ENCODE measurements around the gene GPR37. TPM values are rescaled to one million over a fixed set of nuclear protein-coding genes. Genes with fewer than 3 reads are reported as not detected.

The GPR37 gene
- total RNA-seq, 6 experiments from 2014 or later: 8.9 to 16.0 (median 14.3) TPM

GRCh38 chr7:124700655-124701054, 64.9 kb downstream of the GPR37 start:
- Histone ChIP-seq H3K27ac (no peak overlapping the region), H3K4me1 (no peaks in the 10 kb centered on the region), H3K27me3 (no peaks in the 10 kb centered on the region), H3K36me3 (no peaks in the 10 kb centered on the region), H3K4me3 (no peak overlapping the region), H3K9me3 (no peaks in the 10 kb centered on the region)
- intact Hi-C loops (cut with DNase I): no loop called here
- ATAC-seq (no peak), DNase-seq (no peak)
- 68% methylated on average over 3 of the region's 3 CpGs for WGBS (ENCODE audit: insufficient coverage, low coverage, low lambda C conversion rate, missing lambda C conversion rate)
- no peak for TF ChIP-seq POLR2A (IDR thresholded peaks at IDR 0.05)
- TF ChIP-seq, protein P1, sequence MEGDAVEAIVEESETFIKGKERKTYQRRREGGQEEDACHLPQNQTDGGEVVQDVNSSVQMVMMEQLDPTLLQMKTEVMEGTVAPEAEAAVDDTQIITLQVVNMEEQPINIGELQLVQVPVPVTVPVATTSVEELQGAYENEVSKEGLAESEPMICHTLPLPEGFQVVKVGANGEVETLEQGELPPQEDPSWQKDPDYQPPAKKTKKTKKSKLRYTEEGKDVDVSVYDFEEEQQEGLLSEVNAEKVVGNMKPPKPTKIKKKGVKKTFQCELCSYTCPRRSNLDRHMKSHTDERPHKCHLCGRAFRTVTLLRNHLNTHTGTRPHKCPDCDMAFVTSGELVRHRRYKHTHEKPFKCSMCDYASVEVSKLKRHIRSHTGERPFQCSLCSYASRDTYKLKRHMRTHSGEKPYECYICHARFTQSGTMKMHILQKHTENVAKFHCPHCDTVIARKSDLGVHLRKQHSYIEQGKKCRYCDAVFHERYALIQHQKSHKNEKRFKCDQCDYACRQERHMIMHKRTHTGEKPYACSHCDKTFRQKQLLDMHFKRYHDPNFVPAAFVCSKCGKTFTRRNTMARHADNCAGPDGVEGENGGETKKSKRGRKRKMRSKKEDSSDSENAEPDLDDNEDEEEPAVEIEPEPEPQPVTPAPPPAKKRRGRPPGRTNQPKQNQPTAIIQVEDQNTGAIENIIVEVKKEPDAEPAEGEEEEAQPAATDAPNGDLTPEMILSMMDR (IDR thresholded peaks at IDR 0.05): no peak

- no peaks in the 10 kb centered on the region for H3K4me1 ChIP-seq
- H3K36me3 ChIP-seq: no peaks in the 10 kb centered on the region
- DNase-seq (no peak), ATAC-seq (no peak)
- WGBS (ENCODE audit: insufficient coverage, low coverage, low lambda C conversion rate, missing lambda C conversion rate): 86% methylated on average over 3 of the region's 3 CpGs
- H3K4me3 ChIP-seq: no peak overlapping the region
- no peak for TF ChIP-seq POLR2A (IDR thresholded peaks at IDR 0.05)
- intact Hi-C loops (cut with DNase I): no loop called here
- no peak overlapping the region for H3K27ac ChIP-seq
- H3K9me3 ChIP-seq: no peaks in the 10 kb centered on the region
- H3K27me3 ChIP-seq: no peaks in the 10 kb centered on the region
Observed at GRCh38 chr7:124698964-124699363, 66.6 kb downstream of the GPR37 start.

DNA sequence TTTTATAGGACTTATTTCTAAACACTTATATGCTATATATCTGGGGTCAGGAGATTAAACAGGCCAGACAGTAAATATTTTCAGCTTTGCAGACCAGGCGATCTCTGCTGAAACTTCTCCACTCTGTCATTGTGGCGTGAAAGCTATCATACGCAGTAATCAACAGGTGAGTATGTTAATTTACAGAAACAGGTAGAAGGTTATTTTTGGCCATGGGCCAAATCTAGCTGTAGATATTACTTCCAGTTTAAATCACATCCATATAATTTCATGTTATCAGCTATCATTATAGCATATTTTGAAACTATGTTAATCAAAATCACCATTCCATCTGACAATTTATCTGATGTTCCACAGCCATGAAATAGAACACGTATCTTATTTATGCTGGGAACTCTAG, 67.8 kb downstream of the GPR37 start:
- Histone ChIP-seq H3K27me3 (no peaks in the 10 kb centered on the region), H3K9me3 (no peaks in the 10 kb centered on the region), H3K4me1 (no peaks in the 10 kb centered on the region), H3K27ac (no peak overlapping the region), H3K36me3 (no peaks in the 10 kb centered on the region), H3K4me3 (no peak overlapping the region)
- no peak for ATAC-seq
- no peak for TF ChIP-seq POLR2A (IDR thresholded peaks at IDR 0.05)
- TF ChIP-seq, protein P1 (IDR thresholded peaks at IDR 0.05): no peak
- no peak for DNase-seq
- intact Hi-C loops (cut with DNase I): no loop called here
- WGBS (ENCODE audit: insufficient coverage, low coverage, low lambda C conversion rate, missing lambda C conversion rate): 78% methylated on average over 4 of the region's 4 CpGs

Other genes starting within 250 kb of the GPR37 start
- gene POT1, start 164.0 kb upstream of the GPR37 start, total RNA-seq: 10 to 100 TPM in 3 of 6 experiments, 1 to 10 TPM in 3; 7.8 to 12.4 (median 10.0) TPM

Data from right lobe of liver (tissue), 6 donors.